Stimulated activated CD4-positive, alpha-beta T cell treated with anti-CD3 and anti-CD28 coated beads, Interleukin-12 subunit alpha, Interleukin-12 subunit beta, amount 100 ng/mL, for 48 hours (primary cell): ENCODE data around the gene MAPK12.

Experiments
- DNase-seq, 3 donors: peaks; one replicate each; pipeline ENCODE4 v3.0.0-alpha.2; 2020; ENCODE audit warnings: low read depth in 2 of 3, low spot score in 1 of 3

The MAPK12 gene

GRCh38 chr22:50269573-50269969, 8.1 kb upstream of the MAPK12 start:
- DNase-seq: no peak

- no peak for DNase-seq
Measured at GRCh38 chr22:50268655-50269113, 7.2 kb upstream of the MAPK12 start.

- peak in 1 of 3 donors; percentile 55 for DNase-seq
Measured at GRCh38 chr22:50267591-50268390, 6.3 kb upstream of the MAPK12 start.

- no peak for DNase-seq
Measured at GRCh38 chr22:50266994-50267393, 5.5 kb upstream of the MAPK12 start.

GRCh38 chr22:50264946-50265669, 3.6 kb upstream of the MAPK12 start:
- no peak for DNase-seq

GRCh38 chr22:50264104-50264745, 2.7 kb upstream of the MAPK12 start:
- no peak for DNase-seq

- DNase-seq: no peak
Measured at GRCh38 chr22:50262973-50263617, 1.6 kb upstream of the MAPK12 start.

GRCh38 chr22:50262460-50262911, 1.0 kb upstream of the MAPK12 start:
- no peak for DNase-seq

GRCh38 chr22:50260801-50261614, 475 bp downstream of the MAPK12 start:
- DNase-seq: peak in 1 of 3 donors; percentile 41

- DNase-seq: no peak
Measured at GRCh38 chr22:50260434-50260800, 1.1 kb downstream of the MAPK12 start.

- DNase-seq: no peak
Measured at GRCh38 chr22:50259302-50259701, 2.2 kb downstream of the MAPK12 start.

GRCh38 chr22:50258361-50259292, 2.9 kb downstream of the MAPK12 start:
- no peak for DNase-seq

- no peak for DNase-seq
Measured at GRCh38 chr22:50257451-50258360, 3.8 kb downstream of the MAPK12 start.

GRCh38 chr22:50257041-50257440, 4.4 kb downstream of the MAPK12 start:
- no peak for DNase-seq

- no peak for DNase-seq
Measured at GRCh38 chr22:50256258-50256862, 5.1 kb downstream of the MAPK12 start.

- DNase-seq: no peak
Measured at GRCh38 chr22:50255607-50256006, 5.9 kb downstream of the MAPK12 start.

GRCh38 chr22:50255099-50255498, 6.4 kb downstream of the MAPK12 start:
- no peak for DNase-seq

- no peak for DNase-seq
Measured at GRCh38 chr22:50253941-50254340, 7.5 kb downstream of the MAPK12 start.
